Measurements from ENCODE around the gene THAP7. TPM values are rescaled to one million over a fixed set of nuclear protein-coding genes. Genes with fewer than 3 reads are reported as not detected.
A peak's percentile ranks its signal among the peaks of the same experiment; 100 is the strongest.

THAP7 gene
- total RNA-seq, 1 donor from 2014 or later, result 24.3 TPM

DNA sequence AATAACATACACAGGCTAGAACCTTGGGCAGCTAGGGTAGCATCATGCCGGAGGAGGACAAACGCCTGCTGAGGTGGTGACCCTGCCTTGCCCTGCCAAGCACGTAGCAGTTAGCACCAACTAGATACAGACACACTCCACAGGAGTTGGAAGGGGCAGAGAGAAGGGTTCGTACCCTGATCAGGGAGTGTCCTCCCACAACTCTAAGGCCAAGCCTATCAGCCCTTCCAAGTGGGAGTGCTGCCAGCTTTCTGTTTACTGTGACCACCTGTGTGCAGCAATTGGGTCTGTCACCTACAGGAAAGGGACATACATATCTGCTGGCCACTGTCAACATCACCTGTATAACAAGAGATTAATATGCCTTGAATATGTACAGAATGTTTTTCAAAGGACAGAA is 1.9 kb upstream of the THAP7 start:
- Histone ChIP-seq H3K36me3 (peaks cover 18% of the 10 kb centered on the region), H3K27me3 (ENCODE audit: low read depth) (no peaks in the 10 kb centered on the region), H3K9me3 (no peaks in the 10 kb centered on the region), H3K4me1 (peaks cover 34% of the 10 kb centered on the region), H3K4me3 (no peak overlapping the region), H3K27ac (no peak overlapping the region)
- TF ChIP-seq CTCF (IDR thresholded peaks at IDR 0.05), result no peak
- ATAC-seq, result no peak
- no peak for DNase-seq
- intact Hi-C loops (cut with DNase I), result no loop called here

DNA sequence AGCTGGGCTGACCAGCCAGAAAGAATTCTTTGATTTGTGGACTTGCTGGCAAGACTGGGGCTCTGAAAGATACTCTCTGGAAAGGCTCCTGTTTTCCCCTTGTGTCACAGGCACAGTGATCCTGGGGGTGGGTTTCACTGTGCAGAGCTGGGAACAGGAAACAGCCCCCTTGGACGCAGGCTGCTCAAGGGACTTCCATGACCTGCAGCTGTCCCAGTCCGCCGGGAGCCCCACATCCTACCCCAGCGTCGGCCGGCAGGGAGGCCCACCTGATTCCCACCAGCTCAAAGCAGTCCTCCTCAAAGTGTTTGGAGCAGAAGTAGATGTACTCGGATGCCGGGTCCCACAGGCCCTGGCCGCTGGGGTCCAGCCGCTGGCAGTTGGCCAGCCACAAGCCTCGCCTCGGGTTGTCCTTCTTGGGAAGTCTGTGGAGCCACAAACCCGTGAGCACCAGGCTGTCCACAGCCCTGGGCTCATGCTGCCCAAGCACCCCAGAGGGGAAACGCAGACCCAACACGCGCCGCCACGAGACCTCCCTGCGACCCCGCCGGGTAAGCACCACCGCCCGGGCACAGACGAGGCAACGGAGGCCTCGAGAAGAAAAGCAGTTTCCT is 824 bp downstream of the THAP7 start:
- ATAC-seq (no peak), DNase-seq (no peak)
- no peaks in the 10 kb centered on the region for H3K27me3 ChIP-seq (ENCODE audit: low read depth)
- peak overlapping the region; percentile 90 for H3K4me3 ChIP-seq
- peak overlapping the region; percentile 99 for H3K27ac ChIP-seq
- H3K36me3 ChIP-seq, result peaks cover 45% of the 10 kb centered on the region
- peaks cover 34% of the 10 kb centered on the region for H3K4me1 ChIP-seq
- TF ChIP-seq CTCF (IDR thresholded peaks at IDR 0.05), result no peak
- no peaks in the 10 kb centered on the region for H3K9me3 ChIP-seq
- intact Hi-C loops (cut with DNase I), result no loop called here

DNA sequence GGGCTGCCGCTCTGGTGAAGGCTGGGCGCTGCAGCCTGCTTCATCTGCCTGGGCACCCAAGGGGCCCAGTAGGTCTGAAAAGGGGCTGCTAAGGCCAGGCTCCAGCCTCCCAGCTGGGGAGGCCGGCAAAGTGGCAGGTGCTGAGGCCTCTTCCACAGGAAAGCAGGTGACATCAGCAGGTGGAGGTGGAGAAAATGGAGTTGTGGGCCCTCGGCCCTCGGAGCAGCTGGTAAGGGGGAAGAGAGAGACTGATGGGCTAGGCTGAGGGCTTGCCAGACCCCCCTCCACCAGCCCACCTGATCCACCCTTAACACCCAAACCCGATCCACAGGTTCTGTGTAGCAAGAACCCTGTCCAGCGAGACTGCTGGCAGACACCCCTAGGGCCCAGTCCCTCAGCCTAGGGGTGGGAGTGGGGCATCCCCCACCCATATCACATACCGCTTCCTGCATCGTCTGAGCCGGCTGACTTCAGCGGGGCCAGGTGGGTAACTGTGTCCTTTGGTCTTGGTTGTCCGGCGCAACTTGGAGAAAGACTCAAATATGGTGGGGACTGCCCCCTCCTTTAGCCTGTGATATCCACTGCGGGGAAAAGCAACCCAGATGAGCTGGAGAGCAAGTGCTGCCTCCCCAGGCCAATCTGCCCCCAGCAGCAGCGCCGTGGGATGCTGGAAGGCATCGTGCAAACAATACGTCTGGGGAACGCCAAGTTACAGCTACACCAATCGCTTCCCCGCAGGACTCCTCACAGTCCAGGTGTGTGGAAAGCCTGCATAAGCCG is 1.5 kb downstream of the THAP7 start:
- intact Hi-C loops (cut with DNase I), result no loop called here
- peaks cover 52% of the 10 kb centered on the region for H3K36me3 ChIP-seq
- DNase-seq (no peak), ATAC-seq (no peak)
- no peaks in the 10 kb centered on the region for H3K27me3 ChIP-seq (ENCODE audit: low read depth)
- no peak for TF ChIP-seq CTCF (IDR thresholded peaks at IDR 0.05)
- H3K4me3 ChIP-seq, result peak overlapping the region; percentile 90
- no peaks in the 10 kb centered on the region for H3K9me3 ChIP-seq
- H3K27ac ChIP-seq, result peak overlapping the region; percentile 99
- H3K4me1 ChIP-seq, result peaks cover 34% of the 10 kb centered on the region

GRCh38 chr22:20999350-21000206 is 2.3 kb downstream of the THAP7 start:
- H3K4me1 ChIP-seq, result peaks cover 34% of the 10 kb centered on the region
- no peak for ATAC-seq
- no peak for DNase-seq
- no peaks in the 10 kb centered on the region for H3K27me3 ChIP-seq (ENCODE audit: low read depth)
- no peak overlapping the region for H3K27ac ChIP-seq
- peak overlapping the region; percentile 90 for H3K4me3 ChIP-seq
- no peaks in the 10 kb centered on the region for H3K9me3 ChIP-seq
- intact Hi-C loops (cut with DNase I), result no loop called here
- H3K36me3 ChIP-seq, result peaks cover 60% of the 10 kb centered on the region
- no peak for TF ChIP-seq CTCF (IDR thresholded peaks at IDR 0.05)

GRCh38 chr22:20998411-20999336 is 3.2 kb downstream of the THAP7 start:
- no peak overlapping the region for H3K4me3 ChIP-seq
- no peak overlapping the region for H3K27ac ChIP-seq
- DNase-seq (no peak), ATAC-seq (no peak)
- no peaks in the 10 kb centered on the region for H3K9me3 ChIP-seq
- TF ChIP-seq CTCF (IDR thresholded peaks at IDR 0.05), result no peak
- H3K36me3 ChIP-seq, result peaks cover 69% of the 10 kb centered on the region
- H3K27me3 ChIP-seq (ENCODE audit: low read depth), result no peaks in the 10 kb centered on the region
- H3K4me1 ChIP-seq, result peaks cover 30% of the 10 kb centered on the region
- intact Hi-C loops (cut with DNase I), result no loop called here

Measured in lower lobe of right lung (tissue), 2 donors.